Smooth muscle cell (in vitro differentiated cells): Measurements from ENCODE around the gene GPX7. TPM values are rescaled to one million over a fixed set of nuclear protein-coding genes. Genes with fewer than 3 reads are reported as not detected.

Source experiments
- DNase-seq: peaks from one replicate; lab custom pipeline; 2025; ENCODE audit not compliant: unreplicated experiment; lab: John Stamatoyannopoulos, UW
- H2AFZ ChIP-seq: fragments of 200-600 bp; sonication (generic); 2 replicates; pipeline ENCODE4 v1.6.0; 2016; ENCODE audit warnings: antibody characterized with exemption, low read depth, mild to moderate bottlenecking
- H3F3A ChIP-seq: fragments of 200-600 bp; sonication (generic); 2 replicates; pipeline ENCODE4 v1.6.0; 2017; ENCODE audit warnings: antibody characterized with exemption, low read depth
- H3K27ac ChIP-seq: fragments of 200-600 bp; sonication (generic); 2 replicates; pipeline ENCODE4 v1.5.1; 2016; ENCODE audit warnings: low read depth, mild to moderate bottlenecking
- H3K27me3 ChIP-seq: fragments of 200-600 bp; sonication (generic); 2 replicates; pipeline ENCODE4 v1.6.1; 2016; ENCODE audit warnings: low read depth, mild to moderate bottlenecking
- H3K36me3 ChIP-seq: fragments of 200-600 bp; sonication (generic); 2 replicates; pipeline ENCODE4 v1.5.1; 2016; ENCODE audit warnings: low read depth
- H3K4me1 ChIP-seq: fragments of 200-600 bp; sonication (generic); 2 replicates; pipeline ENCODE4 v1.5.1; 2016; ENCODE audit warnings: low read depth
- H3K4me2 ChIP-seq: fragments of 200-600 bp; sonication (generic); 2 replicates; pipeline ENCODE4 v1.6.0; 2016; ENCODE audit warnings: mild to moderate bottlenecking
- H3K4me3 ChIP-seq: fragments of 200-600 bp; sonication (generic); 2 replicates; pipeline ENCODE4 v1.5.1; 2016; ENCODE audit warnings: mild to moderate bottlenecking
- H3K79me2 ChIP-seq: fragments of 200-600 bp; sonication (generic); 2 replicates; pipeline ENCODE4 v1.6.0; 2016; ENCODE audit warnings: low read depth, mild to moderate bottlenecking
- H3K9ac ChIP-seq: fragments of 200-600 bp; sonication (generic); 2 replicates; pipeline ENCODE4 v1.6.0; 2016; ENCODE audit warnings: low read depth
- H3K9me3 ChIP-seq: fragments of 200-600 bp; sonication (generic); replicated peaks from 2 replicates; pipeline ENCODE4 v1.5.1; 2016; ENCODE audit warnings: low read depth
- H4K20me1 ChIP-seq: fragments of 200-600 bp; sonication (generic); 2 replicates; pipeline ENCODE4 v1.6.0; 2016; ENCODE audit warnings: low read depth
- WGBS: methylation state at CpG from one replicate; pipeline ENCODE4 v1.1.7; 2016; ENCODE audit warnings: low lambda C conversion rate; 5-methylcytosine and 5-hydroxymethylcytosine counted together
- polyA plus RNA-seq: library from polyadenylated mRNA; unstranded; fragments of >200 nt; fragmentation: Nextera tagmentation; extraction: Ambion mirVana; gene quantifications from 2 replicates; pipeline ENCODE4 v1.2.1, GENCODE V29; 2016
- total RNA-seq: library from RNA; depleted of rRNA; stranded (reverse); fragments of >200 nt; gene quantifications from 2 replicates; pipeline ENCODE4 v1.2.3, GENCODE V29; 2014
- TF ChIP-seq, protein P1 (sequence below): fragments of 200-600 bp; sonication (generic); IDR thresholded peaks from 2 replicates; pipeline ENCODE4 v1.5.1; 2017; ENCODE audit warnings: borderline replicate concordance, mild to moderate bottlenecking, antibody characterized with exemption; ENCODE audit not compliant: insufficient read depth, poor library complexity, severe bottlenecking

The GPX7 gene
- total and polyA plus RNA-seq, 2 experiments from 2014 or later, result 164 to 192 TPM

- Histone ChIP-seq H2AFZ (no peak overlapping the region), H3K4me1 (peaks cover 31% of the 10 kb centered on the region), H3K27ac (no peak overlapping the region), H3K36me3 (no peaks in the 10 kb centered on the region), H3K9ac (no peak overlapping the region), H4K20me1 (no peaks in the 10 kb centered on the region), H3F3A (no peaks in the 10 kb centered on the region), H3K79me2 (no peaks in the 10 kb centered on the region), H3K9me3 (no peaks in the 10 kb centered on the region), H3K4me3 (no peak overlapping the region), H3K27me3 (no peaks in the 10 kb centered on the region), H3K4me2 (no peak overlapping the region)
- DNase-seq, result no peak
- TF ChIP-seq, protein P1, sequence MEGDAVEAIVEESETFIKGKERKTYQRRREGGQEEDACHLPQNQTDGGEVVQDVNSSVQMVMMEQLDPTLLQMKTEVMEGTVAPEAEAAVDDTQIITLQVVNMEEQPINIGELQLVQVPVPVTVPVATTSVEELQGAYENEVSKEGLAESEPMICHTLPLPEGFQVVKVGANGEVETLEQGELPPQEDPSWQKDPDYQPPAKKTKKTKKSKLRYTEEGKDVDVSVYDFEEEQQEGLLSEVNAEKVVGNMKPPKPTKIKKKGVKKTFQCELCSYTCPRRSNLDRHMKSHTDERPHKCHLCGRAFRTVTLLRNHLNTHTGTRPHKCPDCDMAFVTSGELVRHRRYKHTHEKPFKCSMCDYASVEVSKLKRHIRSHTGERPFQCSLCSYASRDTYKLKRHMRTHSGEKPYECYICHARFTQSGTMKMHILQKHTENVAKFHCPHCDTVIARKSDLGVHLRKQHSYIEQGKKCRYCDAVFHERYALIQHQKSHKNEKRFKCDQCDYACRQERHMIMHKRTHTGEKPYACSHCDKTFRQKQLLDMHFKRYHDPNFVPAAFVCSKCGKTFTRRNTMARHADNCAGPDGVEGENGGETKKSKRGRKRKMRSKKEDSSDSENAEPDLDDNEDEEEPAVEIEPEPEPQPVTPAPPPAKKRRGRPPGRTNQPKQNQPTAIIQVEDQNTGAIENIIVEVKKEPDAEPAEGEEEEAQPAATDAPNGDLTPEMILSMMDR, result no peak
Observed at GRCh38 chr1:52588027-52588426, 14.1 kb upstream of the GPX7 start.

DNA sequence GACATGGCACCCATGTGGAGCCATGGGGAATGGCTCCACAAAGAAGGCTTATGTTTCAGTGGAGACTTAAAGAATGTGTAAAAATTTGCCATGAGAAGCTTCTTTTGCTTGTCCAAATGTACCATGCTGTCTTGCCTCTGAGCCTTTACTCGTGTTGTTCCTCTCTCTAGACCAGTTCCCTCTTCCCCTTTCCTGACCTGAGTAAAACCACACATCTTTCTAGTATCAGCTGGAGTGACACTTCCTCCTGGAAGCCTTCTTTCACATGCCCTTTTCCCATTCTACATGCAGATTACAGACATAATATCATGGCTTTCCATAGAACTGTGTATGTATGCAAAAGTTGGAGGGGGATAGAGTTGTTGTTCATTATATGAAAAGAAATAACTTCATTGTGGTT, 13.6 kb upstream of the GPX7 start:
- Histone ChIP-seq H3K79me2 (no peaks in the 10 kb centered on the region), H4K20me1 (no peaks in the 10 kb centered on the region), H3K36me3 (no peaks in the 10 kb centered on the region), H3K27me3 (no peaks in the 10 kb centered on the region), H3K27ac (no peak overlapping the region), H3K9ac (no peak overlapping the region), H3K4me3 (no peak overlapping the region), H3K4me1 (peaks cover 31% of the 10 kb centered on the region), H3K9me3 (no peaks in the 10 kb centered on the region), H2AFZ (no peak overlapping the region), H3F3A (no peaks in the 10 kb centered on the region), H3K4me2 (no peak overlapping the region)
- 90% methylated on average over 1 of the region's 1 CpG for WGBS
- DNase-seq, result no peak
- TF ChIP-seq, protein P1, result no peak

GRCh38 chr1:52590266-52590665, 11.9 kb upstream of the GPX7 start:
- no peaks in the 10 kb centered on the region for H3K9me3 ChIP-seq
- H3K27ac ChIP-seq, result no peak overlapping the region
- no peaks in the 10 kb centered on the region for H3K27me3 ChIP-seq
- H2AFZ ChIP-seq, result no peak overlapping the region
- H3K4me3 ChIP-seq, result no peak overlapping the region
- H3F3A ChIP-seq, result no peaks in the 10 kb centered on the region
- WGBS, result 75% methylated on average over 6 of the region's 6 CpGs
- TF ChIP-seq, protein P1, result no peak
- no peaks in the 10 kb centered on the region for H3K79me2 ChIP-seq
- no peak overlapping the region for H3K9ac ChIP-seq
- no peak overlapping the region for H3K4me2 ChIP-seq
- DNase-seq, result no peak
- H3K4me1 ChIP-seq, result peaks cover 34% of the 10 kb centered on the region
- no peaks in the 10 kb centered on the region for H4K20me1 ChIP-seq
- no peaks in the 10 kb centered on the region for H3K36me3 ChIP-seq

DNA sequence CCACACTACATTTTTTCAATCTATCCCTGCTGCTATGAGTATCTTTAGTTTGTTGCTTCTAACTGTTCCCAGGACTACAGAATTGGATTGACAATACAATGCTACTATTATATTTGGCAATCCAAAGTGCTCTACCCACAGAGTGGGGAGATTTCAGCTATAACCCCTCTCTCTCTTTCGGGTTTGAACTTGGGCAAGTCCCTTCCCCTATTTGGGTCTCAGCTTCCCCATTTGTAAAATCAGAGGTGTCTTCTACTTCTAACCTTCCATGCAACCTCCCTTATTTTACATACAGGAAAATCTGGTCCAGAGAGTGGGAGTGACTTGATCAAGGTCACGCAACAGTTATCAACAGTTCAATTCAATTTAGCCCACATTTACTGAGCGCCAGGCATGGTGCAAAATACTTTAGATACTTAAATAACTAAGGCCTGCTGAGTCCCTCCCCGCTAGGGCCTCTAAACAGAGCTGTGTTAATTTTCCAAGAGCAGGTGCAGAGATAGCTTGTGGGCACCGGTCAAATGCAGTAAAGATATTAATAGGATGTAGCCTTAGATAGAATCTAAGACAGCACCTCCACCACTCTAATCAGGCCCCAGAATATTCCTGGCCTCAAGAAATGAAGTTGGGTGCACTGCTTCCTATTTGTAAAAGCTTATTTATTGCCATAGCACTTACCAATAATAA, 9.4 kb upstream of the GPX7 start:
- no peaks in the 10 kb centered on the region for H4K20me1 ChIP-seq

More for the DNA sequence above, 9.4 kb upstream of the GPX7 start:
- Histone ChIP-seq H3K27ac (no peak overlapping the region), H3K9ac (no peak overlapping the region), H3K4me1 (peaks cover 30% of the 10 kb centered on the region), H3F3A (no peaks in the 10 kb centered on the region), H3K79me2 (no peaks in the 10 kb centered on the region), H2AFZ (no peak overlapping the region), H3K4me2 (no peak overlapping the region), H3K36me3 (no peaks in the 10 kb centered on the region), H3K9me3 (no peaks in the 10 kb centered on the region), H3K4me3 (no peak overlapping the region), H3K27me3 (no peaks in the 10 kb centered on the region)
- TF ChIP-seq, protein P1, result no peak
- DNase-seq, result no peak
- WGBS, result 87% methylated on average over 5 of the region's 5 CpGs
